OCI-LY7 (cell line): ENCODE results near the gene MTLN.

Experiments used
- CTCF ChIP-seq: fragments of 200-600 bp; sonication (generic); conservative IDR thresholded peaks from 2 replicates; pipeline ENCODE4 v1.5.1; 2014; ENCODE audit warnings: mild to moderate bottlenecking, antibody characterized with exemption, low read length, moderate library complexity, mixed read lengths
- EZH2phosphoT487 ChIP-seq: fragments of 200-600 bp; sonication (generic); IDR thresholded peaks from 2 replicates; pipeline ENCODE4 v1.6.1; 2018; ENCODE audit warnings: low read depth, borderline replicate concordance, mild to moderate bottlenecking, mixed run types, antibody characterized with exemption, low read length, moderate library complexity, mixed read lengths

GRCh38 chr2:110221938-110222337, 9.6 kb upstream of the MTLN start:
- no peak for TF ChIP-seq CTCF
- no peak for TF ChIP-seq EZH2phosphoT487
